ENCODE measurements around the gene STAT4.

DNA sequence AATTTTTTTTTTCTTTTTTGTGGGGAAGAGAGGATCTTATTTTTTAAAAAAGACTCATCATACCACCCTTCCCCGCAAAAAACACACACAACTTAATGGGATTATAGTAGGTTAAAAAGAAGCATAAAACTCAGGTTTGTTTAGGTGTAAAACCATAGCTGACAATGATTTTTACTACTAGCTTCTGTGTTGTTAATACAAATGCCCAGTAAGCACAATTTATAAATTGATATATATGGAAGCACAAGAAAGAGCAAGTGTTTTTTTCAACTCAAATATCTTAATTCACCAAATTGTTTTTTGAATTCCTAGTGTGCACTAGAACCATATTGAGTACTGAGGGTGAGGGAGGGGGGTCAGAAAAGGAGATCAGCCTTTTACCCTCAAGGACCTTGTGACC lies 7.0 kb downstream of the STAT4 start:
- TF ChIP-seq, protein P1, sequence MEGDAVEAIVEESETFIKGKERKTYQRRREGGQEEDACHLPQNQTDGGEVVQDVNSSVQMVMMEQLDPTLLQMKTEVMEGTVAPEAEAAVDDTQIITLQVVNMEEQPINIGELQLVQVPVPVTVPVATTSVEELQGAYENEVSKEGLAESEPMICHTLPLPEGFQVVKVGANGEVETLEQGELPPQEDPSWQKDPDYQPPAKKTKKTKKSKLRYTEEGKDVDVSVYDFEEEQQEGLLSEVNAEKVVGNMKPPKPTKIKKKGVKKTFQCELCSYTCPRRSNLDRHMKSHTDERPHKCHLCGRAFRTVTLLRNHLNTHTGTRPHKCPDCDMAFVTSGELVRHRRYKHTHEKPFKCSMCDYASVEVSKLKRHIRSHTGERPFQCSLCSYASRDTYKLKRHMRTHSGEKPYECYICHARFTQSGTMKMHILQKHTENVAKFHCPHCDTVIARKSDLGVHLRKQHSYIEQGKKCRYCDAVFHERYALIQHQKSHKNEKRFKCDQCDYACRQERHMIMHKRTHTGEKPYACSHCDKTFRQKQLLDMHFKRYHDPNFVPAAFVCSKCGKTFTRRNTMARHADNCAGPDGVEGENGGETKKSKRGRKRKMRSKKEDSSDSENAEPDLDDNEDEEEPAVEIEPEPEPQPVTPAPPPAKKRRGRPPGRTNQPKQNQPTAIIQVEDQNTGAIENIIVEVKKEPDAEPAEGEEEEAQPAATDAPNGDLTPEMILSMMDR (IDR thresholded peaks at IDR 0.05 in 4 of 5, conservative IDR thresholded peaks at IDR 0.05 in 1 of 5), result no peak
- no peak for TF ChIP-seq POLR2A (IDR thresholded peaks at IDR 0.05)

All from gastrocnemius medialis (tissue), 4 donors.